Right lobe of liver (tissue), 6 donors: ENCODE results near the gene AATK. TPM values are rescaled to one million over a fixed set of nuclear protein-coding genes. Genes with fewer than 3 reads are reported as not detected.

Experiments
- ATAC-seq, 4 donors: fragments of 200-7000 bp; cut with Tn5 transposase; one replicate each; pipeline ENCODE4 v1.9.1; 2020; ENCODE audit warnings: mild to moderate bottlenecking in 4 of 4, moderate library complexity in 4 of 4
- DNase-seq, 3 donors: peaks; one replicate each; pipeline ENCODE4 v3.0.0-alpha.2; 2020
- H3K27ac ChIP-seq, 3 donors: fragments of 200-600 bp; one replicate each; pipeline ENCODE4 v1.8.0; 2022
- H3K27me3 ChIP-seq, 2 donors: fragments of 200-600 bp; one replicate each; pipeline ENCODE4 v1.8.0; 2022
- H3K36me3 ChIP-seq, 4 donors: fragments of 200-600 bp; sonication (generic) in 1 of 4; one replicate each; pipeline versions ENCODE4 v1.5.1 to v1.8.0; 2017 to 2022; ENCODE audit warnings: control low read depth in 1 of 4
- H3K4me1 ChIP-seq, 4 donors: fragments of 200-600 bp; sonication (generic) in 1 of 4; one replicate each; pipeline versions ENCODE4 v1.5.1 to v1.8.0; 2017 to 2022; ENCODE audit warnings: control low read depth in 1 of 4
- H3K4me3 ChIP-seq, 3 donors: fragments of 200-600 bp; one replicate each; pipeline ENCODE4 v1.8.0; 2022
- H3K9me3 ChIP-seq, 4 donors: fragments of 200-600 bp; sonication (generic) in 1 of 4; one replicate each; pipeline versions ENCODE4 v1.5.1 to v1.8.0; 2017 to 2022; ENCODE audit warnings: control low read depth in 1 of 4
- CTCF ChIP-seq, 4 donors: fragments of 200-600 bp in 3 of 4; fragments of 450-650 bp in 1 of 4; IDR thresholded peaks; one replicate each; pipeline versions ENCODE4 v1.5.1 to v1.8.0; 2016 to 2022; ENCODE audit warnings: antibody characterized with exemption in 4 of 4, mild to moderate bottlenecking in 2 of 4
- POLR2A ChIP-seq: fragments of 450-650 bp; IDR thresholded peaks from one replicate; pipeline ENCODE4 v1.6.1; 2017; ENCODE audit warnings: antibody characterized with exemption, mild to moderate bottlenecking
- WGBS: methylation state at CpG from one replicate; pipeline ENCODE4 v1.1.6; 2018; ENCODE audit warnings: low coverage, low lambda C conversion rate; ENCODE audit not compliant: insufficient coverage; ENCODE audit errors: missing lambda C conversion rate; 5-methylcytosine and 5-hydroxymethylcytosine counted together
- intact Hi-C, 2 donors: fragments of 100-400 bp; cut with DNase I; formaldehyde crosslinking; loops; one replicate each; pipeline versions ENCODE4 v1.11.2 to v1.14.1; 2022
- total RNA-seq, 6 experiments: library from RNA; depleted of rRNA in 2 of 6; stranded (reverse); fragments of >200 nt in 2 of 6; fragmentation: NEBNext Ultra II Directional in 3 of 6; extraction: Animal tissue kit (Norgen Biotek cat#: 25700) in 3 of 6; gene quantifications; one replicate each; pipeline versions ENCODE4 v1.1.0 to v1.2.4, GENCODE V29; 2016 to 2023
- donor health status: DM: no; HTN: yes; CAD: no.
- donor health status: DM: no; HTN: no; CAD: no.
- donor health status: DM: no; HTN: no; CAD: no.
- donor health status: DM: no; HTN: yes; CAD: no.
- donor health status: DM: no; HTN: yes; CAD: no.

The AATK gene
- total RNA-seq, 6 experiments from 2014 or later, result 0.31 to 1.2 (median 0.86) TPM

GRCh38 chr17:81099888-81100287, 66.1 kb downstream of the AATK start:
- peaks cover 0 to 29% (median 7%) of the 10 kb centered on the region in 4 donors for H3K36me3 ChIP-seq
- peak overlapping the region in 1 of 3 donors; percentile 57 for H3K27ac ChIP-seq

GRCh38 chr17:81097943-81098308, 68.1 kb downstream of the AATK start:
- no peaks in the 10 kb centered on the region for H3K9me3 ChIP-seq
- TF ChIP-seq CTCF (IDR thresholded peaks at IDR 0.05) (no peak), POLR2A (no peak)
- peaks cover 0 to 52% (median 26%) of the 10 kb centered on the region in 4 donors for H3K4me1 ChIP-seq
- H3K4me3 ChIP-seq, result no peak overlapping the region
- H3K27me3 ChIP-seq, result no peaks in the 10 kb centered on the region
- peaks cover 0 to 12% (median 0%) of the 10 kb centered on the region in 4 donors for H3K36me3 ChIP-seq
- intact Hi-C loops, result loop anchor here in 1 of 2 donors (10.0 kb wide), 1 partner anchor 73 kb away; no protein-coding TSS in a partner anchor
- whole genome bisulfite sequencing, result no CpG with 5 or more reads among the region's 13 CpGs
- ATAC-seq (peak; percentile 19 to 54 (median 51)), DNase-seq (peak; percentile 75 to 78 (median 78))
- H3K27ac ChIP-seq, result peak overlapping the region; percentile 55 to 63 (median 62)

More at GRCh38 chr17:81099888-81100287, 66.1 kb downstream of the AATK start:
- Histone ChIP-seq H3K4me3 (no peak overlapping the region), H3K9me3 (no peaks in the 10 kb centered on the region), H3K4me1 (peaks cover 0 to 46% (median 21%) of the 10 kb centered on the region in 4 donors), H3K27me3 (no peaks in the 10 kb centered on the region)
- DNase-seq (no peak), ATAC-seq (no peak)
- intact Hi-C loops, result loop anchor here (5.0 to 10.0 kb wide), 3 partner anchors 75 to 105 kb away; partner anchors contain the start of gene CHMP6 (in 1 of the 2)
- TF ChIP-seq CTCF (IDR thresholded peaks at IDR 0.05), result no peak
- no peak for TF ChIP-seq POLR2A
- WGBS, result 100% methylated on average over 1 of the region's 23 CpGs

GRCh38 chr17:81097134-81097942, 68.7 kb downstream of the AATK start:
- intact Hi-C loops, result loop anchor here in 1 of 2 donors (10.0 kb wide), 1 partner anchor 73 kb away; no protein-coding TSS in a partner anchor
- Histone ChIP-seq H3K9me3 (no peaks in the 10 kb centered on the region), H3K36me3 (peaks cover 0 to 12% (median 0%) of the 10 kb centered on the region in 4 donors), H3K27me3 (no peaks in the 10 kb centered on the region), H3K27ac (peak overlapping the region; percentile 55 to 63 (median 62)), H3K4me3 (no peak overlapping the region), H3K4me1 (peaks cover 0 to 52% (median 26%) of the 10 kb centered on the region in 4 donors)
- DNase-seq (peak in 2 of 3 donors; percentile 75 to 79), ATAC-seq (peak; percentile 25 to 44 (median 34))
- TF ChIP-seq POLR2A, result peak; percentile 34
- TF ChIP-seq CTCF (IDR thresholded peaks at IDR 0.05), result peak; percentile 46 to 52 (median 50)
- WGBS, result 13% methylated on average over 9 of the region's 31 CpGs

GRCh38 chr17:81096741-81097133, 69.3 kb downstream of the AATK start:
- intact Hi-C loops, result loop anchor here in 1 of 2 donors (10.0 kb wide), 1 partner anchor 72 kb away; no protein-coding TSS in a partner anchor
- Histone ChIP-seq H3K4me3 (no peak overlapping the region), H3K9me3 (no peaks in the 10 kb centered on the region), H3K36me3 (peaks cover 0 to 12% (median 0%) of the 10 kb centered on the region in 4 donors), H3K4me1 (peaks cover 0 to 48% (median 24%) of the 10 kb centered on the region in 4 donors), H3K27me3 (no peaks in the 10 kb centered on the region), H3K27ac (peak overlapping the region in 2 of 3 donors; percentile 55 to 62)
- no peak for ATAC-seq
- TF ChIP-seq CTCF (IDR thresholded peaks at IDR 0.05) (no peak), POLR2A (no peak)
- DNase-seq, result no peak
- WGBS, result 67% methylated on average over 6 of the region's 7 CpGs
